NCI-H187 (cell line): ENCODE data around the gene SND1.

ENCODE experiments used
- DNase-seq, 2 experiments: peaks; one replicate each; lab custom pipeline; 2025; lab: John Stamatoyannopoulos, UW

Gene SND1

GRCh38 chr7:127907110-127908040 lies 255.4 kb downstream of the SND1 start:
- DNase-seq = no peak

- DNase-seq = no peak
These were observed 256.6 kb downstream of the SND1 start for GRCh38 chr7:127908430-127909258.

DNA sequence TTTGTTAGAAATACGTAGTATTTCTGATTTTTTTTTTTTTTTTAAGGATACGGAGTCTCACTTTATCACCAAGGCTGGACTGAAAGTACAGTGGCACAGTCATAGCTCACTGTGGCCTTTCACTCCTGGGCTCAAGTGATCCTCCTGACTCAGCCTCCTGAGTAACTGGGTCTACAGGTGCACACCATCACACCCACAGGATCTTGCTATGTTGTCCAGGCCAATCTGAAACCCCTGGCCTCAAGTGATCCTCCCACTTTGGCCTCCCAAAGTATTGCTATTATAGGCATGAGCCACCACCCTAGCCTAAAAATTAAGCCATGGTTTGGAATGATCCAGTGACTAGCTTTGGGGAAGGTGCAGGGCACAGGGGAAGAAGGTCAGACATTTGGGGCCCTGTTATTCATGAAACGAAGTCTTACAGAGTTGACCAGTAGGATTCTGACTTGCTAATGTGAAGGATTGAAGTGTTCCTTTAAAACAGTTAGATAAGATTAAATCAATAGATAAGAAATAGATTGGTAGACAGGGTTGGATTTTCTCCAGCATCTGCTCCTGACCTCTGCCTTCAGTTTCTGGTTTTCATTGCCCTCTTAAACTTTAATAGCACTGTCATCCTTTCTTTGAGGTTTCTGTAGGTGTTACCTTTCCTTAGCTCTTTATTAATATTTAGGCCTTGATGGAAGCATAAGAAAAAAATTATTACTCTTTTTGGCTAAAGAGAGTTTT lies 257.6 kb downstream of the SND1 start:
- no peak for DNase-seq

DNA sequence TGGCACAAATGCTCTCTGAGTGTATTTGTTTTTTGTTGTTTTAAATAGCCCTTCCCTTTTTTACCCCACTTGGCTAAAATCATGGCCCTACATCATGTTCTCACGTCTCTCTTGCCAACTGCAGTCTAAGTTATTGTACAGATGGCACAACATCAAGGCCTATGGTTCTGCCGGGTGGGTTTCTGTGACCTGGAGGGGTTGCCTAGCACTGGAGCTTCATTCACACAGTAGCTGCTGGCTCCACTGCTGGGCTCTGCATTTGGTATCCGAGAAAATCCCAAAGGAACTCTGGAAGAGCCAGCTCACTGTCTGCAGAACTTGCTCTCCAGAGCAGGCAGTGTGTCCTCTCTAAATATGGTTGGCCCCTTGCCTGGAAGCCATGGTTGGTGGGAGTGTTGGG lies 258.7 kb downstream of the SND1 start:
- no peak for DNase-seq

DNA sequence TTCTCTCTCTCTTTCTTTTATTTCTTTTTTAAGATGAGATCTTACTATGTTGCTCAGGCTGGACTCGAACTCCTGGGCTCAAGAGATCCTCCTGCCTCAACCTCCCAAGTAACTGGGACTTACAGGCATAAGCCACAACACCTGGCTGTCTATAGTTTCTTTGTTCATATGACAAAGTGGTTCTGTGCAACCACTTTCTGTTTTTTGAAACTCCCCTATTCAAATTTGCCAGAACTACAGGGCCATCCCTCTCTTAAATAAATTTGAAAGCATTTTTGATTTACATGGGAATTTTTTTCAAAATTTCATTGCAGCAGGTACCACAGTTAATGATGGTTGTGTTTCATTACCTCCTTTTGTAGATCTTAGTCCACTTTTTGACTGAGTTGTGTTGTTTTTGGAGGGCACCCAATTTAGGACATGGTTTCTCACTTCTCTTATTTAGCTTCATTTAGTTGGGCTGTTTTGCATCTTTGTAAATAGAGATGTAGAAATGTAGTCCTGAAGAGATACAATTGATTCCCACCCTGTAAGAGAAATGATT lies 260.0 kb downstream of the SND1 start:
- DNase-seq = no peak

GRCh38 chr7:127912901-127913300 lies 260.9 kb downstream of the SND1 start:
- DNase-seq = no peak

GRCh38 chr7:127913686-127914085 lies 261.7 kb downstream of the SND1 start:
- DNase-seq = no peak

DNA sequence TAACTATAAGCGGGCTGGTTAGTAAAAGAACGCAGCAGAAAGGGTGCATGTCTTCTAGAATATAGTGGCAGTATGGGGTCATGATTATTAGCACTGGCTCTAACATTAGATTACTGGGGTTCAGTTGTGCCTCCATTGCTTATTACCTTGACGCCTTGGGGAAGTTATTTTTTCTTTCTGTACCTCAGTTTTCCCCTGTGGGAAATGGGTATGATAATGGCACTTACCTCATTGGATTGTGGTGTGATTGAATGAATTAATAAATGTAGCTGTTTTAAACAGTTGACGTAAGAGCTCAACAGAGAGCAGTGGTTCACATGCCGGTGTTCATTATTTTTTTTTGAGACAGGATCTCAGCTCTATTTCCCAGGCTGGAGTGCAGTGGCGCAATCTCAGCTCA lies 262.7 kb downstream of the SND1 start:
- no peak for DNase-seq

- DNase-seq = no peak
These were observed 264.7 kb downstream of the SND1 start for GRCh38 chr7:127916735-127917134.

DNA sequence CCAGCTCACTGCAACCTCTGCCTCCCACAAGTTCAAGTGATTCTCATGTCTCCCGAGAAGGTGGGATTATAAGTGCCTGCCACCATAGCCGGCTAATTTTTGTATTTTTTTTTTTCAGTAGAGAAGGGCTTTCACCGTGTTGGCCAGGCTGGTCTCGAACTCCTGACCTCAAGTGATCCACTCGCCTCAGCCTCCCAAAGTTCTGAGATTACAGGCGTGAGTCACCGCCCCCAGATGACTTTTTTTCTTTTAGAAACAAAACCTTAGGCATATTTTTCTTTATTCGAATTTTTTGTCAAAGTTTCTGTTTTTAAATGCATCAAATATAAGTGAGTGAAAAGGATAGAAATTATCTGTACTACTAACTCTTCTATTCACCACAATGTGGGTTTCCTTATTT lies 266.1 kb downstream of the SND1 start:
- no peak for DNase-seq

- no peak for DNase-seq
These were observed 268.9 kb downstream of the SND1 start for GRCh38 chr7:127920787-127921438.

DNA sequence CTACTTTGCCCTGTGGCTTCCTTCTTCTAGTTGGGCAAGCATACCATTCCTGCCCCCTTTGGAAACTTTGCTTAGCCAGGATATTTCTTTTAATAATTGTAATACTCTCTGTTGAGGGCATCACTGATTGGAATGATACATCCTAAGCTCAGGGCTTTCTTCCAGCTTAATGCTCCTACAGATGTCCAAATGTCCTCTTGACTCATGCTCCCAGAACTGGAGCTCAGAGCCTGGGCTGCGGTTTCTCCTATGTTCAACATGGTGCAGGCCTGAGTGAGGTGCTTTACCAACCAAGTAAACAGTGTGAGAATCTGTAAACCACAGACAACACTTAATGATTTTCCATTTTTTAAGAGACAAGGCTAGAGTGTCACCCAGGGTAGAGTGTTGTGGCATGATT lies 270.7 kb downstream of the SND1 start:
- no peak for DNase-seq

- DNase-seq = no peak
These were observed 272.9 kb downstream of the SND1 start for GRCh38 chr7:127924874-127925273.

DNA sequence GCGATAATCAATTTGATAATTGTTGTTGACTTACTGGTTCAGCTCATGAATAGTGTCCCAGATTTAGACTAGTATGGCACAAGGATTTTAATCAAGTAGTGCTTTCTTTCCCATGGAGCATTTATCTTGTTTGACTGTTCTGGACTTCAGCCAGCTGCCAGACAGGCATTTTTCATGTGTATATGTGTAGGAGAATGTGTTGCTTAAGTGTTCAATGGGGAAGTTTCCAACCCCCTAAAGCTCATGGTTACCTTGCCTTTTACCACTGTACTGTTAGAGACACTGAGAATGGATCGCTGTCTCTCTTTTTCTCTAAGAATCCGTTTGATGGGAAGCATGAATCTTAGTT lies 275.3 kb downstream of the SND1 start:
- no peak for DNase-seq

DNA sequence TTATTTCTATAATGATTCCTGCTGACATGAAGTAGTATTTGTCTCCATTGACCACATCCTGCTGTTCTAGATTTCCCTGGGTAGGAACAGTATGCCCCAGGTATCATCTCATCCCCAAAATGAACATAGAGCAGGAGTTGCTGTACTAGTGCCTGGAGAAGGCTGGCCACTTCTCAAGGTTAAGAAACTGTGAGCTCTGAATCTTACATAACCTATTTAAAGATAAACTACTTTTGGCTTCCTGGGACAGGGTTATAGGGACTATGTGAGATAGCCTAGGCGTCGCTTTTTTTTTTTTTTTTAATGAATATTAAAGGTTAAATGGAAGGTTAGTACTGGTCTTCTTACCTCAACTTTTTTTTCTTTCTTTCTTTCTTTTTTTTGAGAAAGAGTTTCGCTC lies 276.2 kb downstream of the SND1 start:
- DNase-seq = no peak

- DNase-seq = no peak
These were observed 276.9 kb downstream of the SND1 start for GRCh38 chr7:127928852-127929251.

GRCh38 chr7:127930341-127931328 lies 278.6 kb downstream of the SND1 start:
- DNase-seq = no peak

- DNase-seq = no peak
These were observed 280.1 kb downstream of the SND1 start for GRCh38 chr7:127932076-127932475.

DNA sequence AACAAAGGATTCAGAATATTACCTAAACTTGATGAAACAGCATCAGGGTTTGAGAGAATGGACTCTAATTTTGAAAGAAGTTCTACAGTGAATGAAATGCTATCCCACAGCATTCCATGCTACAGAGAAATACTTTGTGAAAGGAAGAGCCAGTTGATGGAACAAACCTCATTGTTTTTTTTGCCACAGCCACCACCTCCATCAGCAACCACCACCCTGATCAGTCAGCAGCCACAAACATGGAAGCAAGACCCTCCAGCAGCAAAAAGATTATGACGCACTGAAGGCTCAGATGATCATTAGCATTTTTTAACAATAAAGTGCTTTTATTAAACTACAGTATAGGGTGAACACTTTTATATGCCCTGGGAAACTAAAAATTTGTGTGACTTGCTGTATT lies 280.5 kb downstream of the SND1 start:
- DNase-seq = no peak

GRCh38 chr7:127933146-127933545 lies 281.2 kb downstream of the SND1 start:
- DNase-seq = no peak
